Measurements from ENCODE around the gene AMER3.

Gene AMER3

DNA sequence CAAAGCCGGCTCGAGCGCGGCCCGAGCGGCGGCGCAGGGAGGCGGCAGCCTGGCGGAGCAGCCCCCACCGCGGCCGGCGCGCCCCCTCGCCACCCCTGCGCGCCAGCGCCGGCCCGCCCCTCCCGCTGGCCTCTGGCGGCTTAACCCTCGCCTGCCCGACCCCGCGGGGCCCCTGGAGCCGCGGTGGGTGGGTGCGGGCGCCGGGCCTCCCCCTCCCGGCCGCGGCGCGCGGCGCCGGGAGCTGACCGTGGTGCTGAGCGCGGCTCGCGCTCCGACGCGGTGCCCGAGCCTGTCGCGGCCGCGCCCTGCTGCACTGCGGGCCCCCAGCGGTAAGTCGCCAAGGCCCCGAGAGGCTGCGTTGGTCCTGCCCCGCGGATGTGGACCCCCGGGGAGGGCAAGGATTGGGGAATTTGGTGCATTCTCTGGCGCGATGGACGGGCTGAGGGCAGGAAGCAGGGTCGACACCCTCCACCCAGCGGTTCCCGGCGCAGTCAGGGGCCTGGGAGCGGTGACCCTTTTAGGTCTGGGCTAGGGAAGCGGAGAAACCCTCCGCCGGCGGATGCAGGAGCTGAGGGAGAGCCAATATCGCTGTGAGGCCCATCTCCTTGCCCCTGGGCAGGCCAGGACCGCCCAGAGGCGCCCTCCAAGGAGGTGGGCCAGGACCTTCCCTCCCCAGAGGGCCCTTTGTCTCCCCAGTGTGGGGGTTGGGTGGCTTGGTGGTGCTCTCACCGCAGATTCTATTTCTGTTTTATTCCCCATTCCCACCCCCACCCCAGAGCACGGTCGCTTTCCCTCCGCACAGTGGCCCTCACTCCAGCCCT is 923 bp downstream of the AMER3 start:
- no peak for DNase-seq (ENCODE audit: low spot score)

DNA sequence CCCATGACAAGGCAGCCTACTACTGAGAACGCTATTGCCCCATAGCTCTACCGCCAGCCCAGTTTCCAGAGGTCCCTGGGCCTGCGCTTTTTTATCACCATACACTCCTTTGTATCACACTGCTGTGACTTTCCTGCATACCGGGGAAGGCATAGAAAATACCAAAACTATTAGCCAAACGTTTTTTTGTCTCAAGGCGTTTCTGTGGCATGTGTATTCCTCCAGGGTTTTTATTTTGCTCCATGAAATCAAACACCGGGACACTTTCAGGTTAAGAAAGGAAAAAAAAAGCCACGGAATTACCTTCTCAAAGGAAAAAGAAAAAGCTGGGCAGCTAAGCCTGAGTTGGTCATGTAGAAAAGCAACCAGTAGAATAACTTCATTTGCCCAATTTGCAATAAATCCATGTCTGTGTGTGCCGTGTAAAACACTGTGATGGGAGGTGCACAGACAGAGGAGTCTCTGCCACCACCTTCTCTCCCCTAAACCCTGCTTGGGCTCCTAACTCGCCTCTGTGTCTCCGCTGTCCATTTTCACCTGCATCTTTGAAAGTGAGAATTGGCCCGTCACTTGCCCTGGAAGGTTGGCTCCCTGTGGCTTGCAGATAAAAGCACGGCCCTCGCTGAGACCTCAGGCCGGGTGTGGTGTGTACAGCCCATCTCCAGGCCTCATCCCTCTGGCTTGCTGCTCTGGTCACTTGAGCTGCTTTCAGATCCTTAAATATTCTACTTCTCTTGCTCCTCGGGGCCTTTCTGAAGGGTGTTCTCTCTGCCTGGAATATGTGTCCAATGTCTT is 1.7 kb downstream of the AMER3 start:
- no peak for DNase-seq (ENCODE audit: low spot score)

DNA sequence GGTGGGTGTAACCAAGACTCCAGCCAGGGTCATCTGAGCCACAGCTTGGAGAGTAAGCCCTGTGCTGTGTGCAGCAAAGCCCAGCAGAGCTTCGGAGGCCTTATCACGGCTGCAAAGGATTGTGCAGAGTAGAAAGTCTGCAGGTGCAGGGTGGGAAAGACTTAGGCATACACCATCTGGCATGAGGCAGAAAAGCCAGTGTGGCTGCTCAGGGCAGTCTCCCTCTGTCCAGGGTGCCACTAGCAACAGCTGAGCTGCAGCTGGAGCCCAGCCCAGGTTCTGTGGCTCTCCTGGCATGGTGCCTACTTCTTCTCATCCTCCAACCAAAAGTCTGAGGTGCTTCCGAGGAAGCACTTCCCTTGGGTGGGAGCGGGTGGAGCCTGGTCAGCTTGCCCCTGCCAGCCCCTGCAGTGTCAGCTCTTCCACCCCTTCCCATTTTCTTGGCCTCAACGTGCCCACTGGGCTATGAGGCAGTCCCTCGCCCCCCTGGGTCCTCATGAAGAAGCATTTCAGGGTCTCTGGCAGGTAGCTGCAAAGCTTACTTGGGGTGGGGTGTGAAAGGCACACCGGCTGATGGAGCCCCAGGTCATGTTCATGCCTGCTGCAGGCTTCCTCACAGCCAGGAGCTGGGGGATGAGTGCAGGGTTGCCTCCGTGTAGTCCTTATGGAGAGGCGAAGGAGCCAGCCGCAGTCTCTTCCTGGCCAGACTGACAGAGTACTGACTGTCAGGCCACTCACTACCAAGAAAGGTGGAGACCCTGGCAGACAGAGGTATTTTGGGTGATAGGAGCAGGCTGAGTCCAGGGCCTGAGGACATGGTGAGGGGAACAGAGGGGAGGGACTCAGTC is 4.8 kb downstream of the AMER3 start:
- DNase-seq (ENCODE audit: low spot score), result no peak

DNA sequence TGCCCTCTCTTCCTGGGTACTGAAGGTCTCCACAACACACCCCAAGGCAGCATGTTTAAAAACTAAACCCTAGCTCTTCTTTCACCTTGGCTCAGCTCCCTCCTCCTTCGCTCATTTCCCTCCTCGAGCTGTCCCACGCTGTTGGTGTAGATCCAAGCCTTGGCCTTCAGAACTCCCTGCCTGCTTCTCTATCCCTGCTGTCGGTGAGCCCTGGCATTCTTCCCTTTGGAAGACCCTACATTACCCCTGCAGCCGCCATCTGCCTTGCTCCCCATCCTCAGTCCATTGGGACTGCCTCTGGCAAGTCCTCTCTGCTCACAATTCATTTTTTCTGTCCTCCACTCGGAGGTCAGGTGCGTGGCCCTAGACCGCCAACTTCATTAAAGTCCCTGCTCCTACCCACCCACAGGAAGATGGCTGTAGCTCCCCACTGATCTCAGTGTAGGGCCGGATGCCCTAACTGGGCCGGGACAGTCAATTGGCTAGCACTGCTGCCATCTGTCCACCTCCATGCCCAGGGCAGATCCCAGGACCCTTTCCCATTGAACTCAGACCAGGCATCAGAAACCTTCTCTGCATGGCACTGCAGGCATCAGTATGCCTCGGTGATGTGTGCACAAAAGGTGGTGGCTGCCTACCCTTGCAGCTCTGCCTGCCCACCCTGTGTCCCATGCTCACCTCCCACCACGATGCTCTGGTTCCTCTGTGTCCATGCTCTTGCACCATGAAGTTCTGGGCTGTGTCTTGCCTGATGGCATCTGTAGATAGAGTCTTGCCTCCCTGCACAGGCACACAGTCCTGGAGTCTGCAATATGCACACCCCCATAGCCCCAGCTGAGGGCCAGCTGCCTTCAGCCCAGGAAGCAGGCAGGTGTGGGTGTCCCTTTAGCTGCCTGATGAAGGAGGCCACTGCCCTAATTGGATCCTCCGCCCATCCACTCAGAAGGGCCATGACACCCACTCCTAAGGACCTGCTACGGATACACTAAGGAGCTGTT is 5.7 kb downstream of the AMER3 start:
- no peak for DNase-seq (ENCODE audit: low spot score)

DNA sequence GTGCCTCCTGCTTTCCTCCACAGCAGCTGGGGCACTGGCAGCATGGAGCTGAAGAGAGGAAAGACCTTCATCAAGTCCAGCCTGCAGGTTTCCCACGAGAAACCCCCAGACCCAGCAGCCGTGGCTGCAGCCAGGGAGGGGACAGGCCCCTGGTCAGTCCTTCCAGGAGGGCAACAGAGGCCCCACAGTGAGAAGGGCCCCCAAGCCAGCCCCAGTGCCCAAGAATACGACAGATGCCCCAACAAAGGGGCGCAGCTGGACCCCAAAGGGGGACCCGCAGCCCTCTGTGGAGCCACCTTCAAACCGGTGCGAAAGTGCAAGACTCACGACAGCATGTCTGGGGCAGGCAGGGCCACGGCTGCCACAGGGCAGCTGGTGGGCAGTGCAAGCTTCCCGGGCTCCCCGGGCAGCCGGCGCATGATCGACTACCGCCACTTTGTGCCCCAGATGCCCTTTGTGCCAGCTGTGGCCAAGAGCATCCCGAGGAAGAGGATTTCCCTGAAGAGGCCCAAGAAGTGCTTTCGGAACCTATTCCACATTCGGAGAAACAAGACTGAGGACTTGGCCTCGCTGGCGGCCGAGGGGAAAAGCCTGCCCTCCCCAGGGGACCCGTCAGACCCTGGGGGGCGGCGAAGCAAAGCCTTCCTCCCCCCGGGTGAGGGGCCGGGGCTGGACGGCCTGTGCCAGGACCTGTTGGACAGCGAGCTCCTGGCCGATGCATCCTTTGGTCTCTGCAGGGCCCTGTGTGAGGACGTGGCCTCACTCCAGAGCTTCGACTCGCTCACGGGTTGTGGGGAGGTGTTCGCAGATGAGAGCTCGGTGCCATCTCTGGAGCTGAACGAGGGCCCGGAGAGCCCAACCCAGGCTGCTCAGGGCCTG is 6.9 kb downstream of the AMER3 start:
- DNase-seq (ENCODE audit: low spot score), result no peak

DNA sequence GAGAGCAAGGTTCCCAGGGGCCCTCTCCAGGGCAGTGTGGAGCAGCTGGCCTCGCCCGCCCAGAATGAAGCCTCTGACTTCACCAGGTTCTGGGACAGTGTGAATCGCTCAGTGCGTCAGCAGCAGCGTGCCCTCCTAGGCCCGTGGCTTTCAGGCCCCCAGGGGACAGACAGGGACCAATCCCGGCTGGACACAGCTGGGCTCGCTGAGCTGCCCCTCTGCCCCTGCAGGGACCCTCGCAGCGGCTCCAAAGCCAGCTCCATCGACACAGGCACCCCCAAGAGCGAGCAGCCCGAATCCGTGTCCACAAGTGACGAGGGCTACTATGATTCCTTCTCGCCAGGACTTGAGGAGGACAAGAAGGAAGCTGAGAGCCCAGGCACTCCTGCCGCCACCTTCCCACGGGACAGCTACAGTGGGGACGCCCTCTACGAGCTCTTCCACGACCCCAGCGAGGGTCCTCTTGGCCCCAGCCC is 7.6 kb downstream of the AMER3 start:
- no peak for DNase-seq (ENCODE audit: low spot score)

DNA sequence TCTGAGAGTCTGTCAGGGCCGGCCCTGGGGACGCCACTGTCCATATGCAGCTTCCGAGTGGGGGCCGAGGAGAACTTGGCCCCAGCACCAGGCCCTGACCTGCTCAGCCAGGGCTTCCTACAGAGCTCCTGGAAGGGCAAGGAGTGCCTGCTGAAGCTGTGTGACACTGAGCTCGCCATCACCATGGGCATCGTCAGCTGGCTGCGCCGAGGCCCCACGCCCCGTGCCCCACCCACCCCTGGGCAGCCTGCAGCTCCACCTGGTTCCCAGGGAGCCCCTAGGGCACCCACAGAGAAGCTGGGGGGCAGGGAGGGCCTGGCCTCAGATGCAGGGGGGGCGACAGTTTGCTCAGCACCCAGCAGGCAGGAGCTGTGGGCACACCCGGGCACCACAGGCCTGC is 8.1 kb downstream of the AMER3 start:
- no peak for DNase-seq (ENCODE audit: low spot score)

DNA sequence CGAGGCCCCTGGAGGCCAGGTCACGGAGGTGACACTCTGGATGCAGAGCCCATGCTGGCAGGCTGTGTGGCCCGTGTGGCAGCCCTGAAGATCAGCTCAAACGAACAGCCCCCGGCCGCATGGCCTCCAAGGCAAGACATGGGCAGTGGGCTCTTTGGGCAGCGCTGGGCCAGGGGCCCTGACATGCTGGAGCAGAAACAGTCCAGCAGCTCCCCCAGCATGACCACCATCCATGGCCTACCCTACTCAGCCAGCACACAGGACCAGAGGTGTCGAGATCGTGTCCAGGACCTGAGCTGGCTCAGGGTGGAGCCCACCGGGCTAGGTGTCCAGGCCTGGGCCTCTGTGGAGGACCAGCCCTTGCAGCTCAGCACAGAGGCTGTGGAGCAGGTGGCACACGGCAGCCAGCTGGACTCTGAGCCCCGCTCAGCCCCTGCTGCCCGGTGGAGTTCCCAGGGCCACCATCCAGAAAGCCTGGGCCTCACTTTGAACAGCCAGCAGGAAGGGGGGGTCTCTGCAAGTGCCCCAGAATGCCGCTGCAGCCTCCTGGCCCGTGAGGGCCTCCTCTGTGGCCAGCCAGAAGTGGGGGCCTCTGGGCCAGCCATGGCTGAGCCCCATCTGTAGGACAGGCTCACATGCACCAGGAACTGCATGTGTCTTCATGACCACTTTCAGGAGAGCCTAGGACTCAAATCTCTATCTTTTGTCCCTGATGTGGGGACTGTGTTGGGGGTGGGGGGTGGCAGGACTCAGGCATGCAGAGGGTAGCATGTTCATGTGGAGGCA is 8.9 kb downstream of the AMER3 start:
- DNase-seq (ENCODE audit: low spot score), result no peak

DNA sequence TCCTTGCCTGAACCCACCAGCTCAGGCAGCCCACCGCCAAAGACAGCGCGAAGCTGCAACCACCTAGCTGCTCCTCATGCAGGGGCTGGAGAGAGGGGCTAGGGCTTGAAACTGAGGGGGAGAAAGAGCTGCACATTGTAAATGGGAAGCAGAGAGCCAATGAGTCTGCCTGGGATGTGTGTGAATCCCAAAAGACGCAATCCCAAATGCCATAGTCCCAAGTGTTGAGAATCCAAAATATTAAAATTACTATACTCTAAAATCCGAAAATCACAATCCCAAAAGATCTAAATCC is 9.4 kb downstream of the AMER3 start:
- DNase-seq (ENCODE audit: low spot score), result no peak

DNA sequence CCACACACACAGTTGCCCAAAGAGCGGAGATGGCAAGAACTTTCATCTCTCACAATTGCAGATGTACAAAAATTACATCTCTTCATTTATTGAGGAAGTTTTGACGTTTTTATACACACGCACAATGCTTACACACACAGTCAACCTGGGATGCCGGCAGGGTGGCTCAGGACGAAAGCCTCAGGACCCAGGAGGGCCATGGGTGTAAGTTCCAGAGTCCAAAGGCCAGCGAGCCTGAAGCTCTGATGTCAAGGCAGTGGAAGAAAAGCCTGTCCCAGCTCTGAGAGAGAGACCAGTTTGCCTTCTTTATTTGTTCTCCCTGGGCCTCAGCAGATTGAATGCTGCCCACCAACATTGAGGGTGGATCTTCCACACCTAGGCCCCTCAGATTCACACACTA is 10.1 kb downstream of the AMER3 start:
- no peak for DNase-seq (ENCODE audit: low spot score)

DNA sequence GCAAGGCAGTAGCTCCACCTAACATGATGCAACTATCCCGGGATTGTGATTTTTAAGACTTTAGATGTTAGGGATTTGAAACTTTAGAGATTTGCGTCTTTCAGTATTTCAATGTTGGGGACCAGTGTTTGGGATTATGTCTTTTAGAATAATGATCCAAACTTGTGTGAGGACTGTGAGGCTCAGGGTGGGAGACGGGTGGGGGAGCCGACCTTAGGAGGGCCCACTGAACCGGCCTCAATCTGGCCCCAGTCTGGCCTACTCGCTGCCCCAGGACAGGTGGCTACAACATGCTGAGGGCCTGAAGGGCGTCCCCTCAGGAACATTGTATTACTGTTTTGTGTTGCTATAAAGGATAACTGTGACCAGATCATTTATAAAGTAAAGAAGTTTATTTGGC is 10.7 kb downstream of the AMER3 start:
- DNase-seq (ENCODE audit: low spot score), result no peak

DNA sequence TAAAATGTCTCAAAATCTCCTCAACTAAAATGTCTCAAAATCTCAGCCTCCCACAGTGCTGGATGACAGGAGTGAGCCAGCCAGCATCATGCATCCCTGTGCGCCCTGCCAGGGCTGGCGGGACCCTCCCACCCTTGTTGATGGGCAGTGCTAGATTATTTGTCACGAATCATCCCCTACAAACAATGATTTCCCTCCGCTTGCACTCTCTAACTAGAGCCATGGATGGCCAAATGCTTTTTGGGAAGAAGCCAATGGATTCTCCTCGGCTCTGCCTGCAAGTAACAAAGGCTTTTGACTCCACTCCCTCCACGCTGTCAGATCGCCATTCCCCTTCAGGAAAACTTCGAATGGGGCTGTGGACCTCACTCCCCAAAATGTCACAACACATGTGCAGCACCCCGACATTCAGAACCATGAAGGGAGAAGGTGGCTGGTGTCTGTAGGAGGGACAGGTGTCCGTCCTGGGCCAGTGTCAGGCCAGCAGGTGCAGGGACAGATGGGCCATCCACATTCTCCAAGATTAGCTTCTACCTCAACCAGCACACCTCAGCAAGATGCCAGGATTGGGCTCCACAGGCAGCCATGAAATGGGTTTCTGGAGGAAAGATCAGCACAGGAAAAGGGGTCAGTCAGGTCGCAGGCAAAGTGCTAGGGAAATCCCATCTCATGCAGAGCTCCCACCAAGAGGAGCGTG is 11.5 kb downstream of the AMER3 start:
- DNase-seq (ENCODE audit: low spot score), result no peak

DNA sequence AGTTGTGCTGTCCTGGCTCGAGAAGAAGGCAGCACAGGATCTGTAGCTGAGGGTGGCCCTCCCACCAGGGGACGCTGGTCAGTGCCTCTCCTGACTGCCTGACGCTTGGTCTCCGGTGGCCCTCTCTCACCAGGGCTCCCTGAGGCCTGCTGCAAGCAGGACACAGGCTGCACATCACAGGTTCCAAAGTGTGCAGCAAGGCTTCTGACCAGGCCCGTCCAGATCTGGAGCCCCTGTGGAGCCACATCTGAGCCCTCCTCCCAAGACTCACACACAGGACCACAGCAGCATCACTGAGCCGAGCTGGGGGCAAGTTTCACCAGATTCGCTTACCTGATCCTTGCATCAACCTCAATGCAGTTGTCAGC is 12.1 kb downstream of the AMER3 start:
- DNase-seq (ENCODE audit: low spot score), result no peak

DNA sequence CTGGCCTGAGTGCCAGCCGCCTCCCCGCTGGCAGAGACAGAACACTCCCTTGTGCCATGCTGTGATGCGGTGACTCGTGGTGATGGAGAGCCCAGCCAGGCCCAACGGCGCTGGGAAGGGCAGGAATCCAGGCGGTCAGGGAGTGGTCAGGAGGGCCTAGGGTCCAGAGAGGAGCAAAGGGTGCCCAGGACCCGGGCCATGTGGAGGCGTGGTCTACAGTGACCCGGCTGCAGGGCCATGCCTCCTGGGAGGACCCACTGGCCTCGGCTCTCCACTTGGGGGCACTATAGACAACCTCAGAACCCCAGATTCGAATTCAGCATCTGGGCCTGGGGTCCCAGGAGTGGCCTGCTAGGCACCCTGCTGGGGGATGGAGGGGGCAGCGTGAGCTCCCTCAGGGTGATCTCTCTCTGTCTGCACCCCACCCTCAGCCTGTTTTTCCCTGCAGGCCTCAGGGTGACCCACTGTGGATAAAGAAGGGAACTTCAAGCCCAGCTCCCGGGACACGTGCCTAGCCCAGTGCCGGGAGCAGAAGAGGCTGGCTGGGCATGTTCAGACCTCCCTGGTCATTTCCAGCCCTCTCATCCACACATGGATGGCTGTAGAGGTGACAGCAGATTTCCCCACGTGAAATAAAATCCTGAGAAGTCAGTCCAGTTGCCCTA is 13.0 kb downstream of the AMER3 start:
- no peak for DNase-seq (ENCODE audit: low spot score)

DNA sequence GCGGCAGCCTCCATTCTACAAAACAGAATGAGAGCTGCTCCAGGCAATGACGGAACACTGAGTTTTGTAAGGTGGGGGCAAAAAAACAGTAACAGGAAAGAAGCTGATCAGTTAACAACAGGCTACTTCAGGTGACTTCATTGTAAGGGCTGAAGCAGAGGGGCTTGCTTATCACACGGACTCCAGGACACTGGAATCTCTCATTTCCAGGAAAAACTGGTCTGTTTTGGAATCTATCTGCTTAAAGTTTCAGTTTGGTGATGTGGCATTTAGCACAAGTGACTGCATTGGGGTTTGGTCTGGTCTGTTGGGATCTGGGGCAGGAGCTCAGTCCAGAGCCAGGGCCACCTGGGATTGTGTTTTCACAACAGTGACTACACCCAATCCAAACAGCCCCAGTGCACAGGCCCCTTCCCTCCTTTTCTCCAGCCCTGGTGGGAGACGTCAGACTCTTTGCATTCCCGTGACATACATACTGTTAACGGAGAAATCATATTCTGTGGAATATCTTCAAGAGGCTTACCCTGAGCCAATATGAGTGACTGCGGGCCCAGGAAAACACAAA is 14.1 kb downstream of the AMER3 start:
- no peak for DNase-seq (ENCODE audit: low spot score)

DNA sequence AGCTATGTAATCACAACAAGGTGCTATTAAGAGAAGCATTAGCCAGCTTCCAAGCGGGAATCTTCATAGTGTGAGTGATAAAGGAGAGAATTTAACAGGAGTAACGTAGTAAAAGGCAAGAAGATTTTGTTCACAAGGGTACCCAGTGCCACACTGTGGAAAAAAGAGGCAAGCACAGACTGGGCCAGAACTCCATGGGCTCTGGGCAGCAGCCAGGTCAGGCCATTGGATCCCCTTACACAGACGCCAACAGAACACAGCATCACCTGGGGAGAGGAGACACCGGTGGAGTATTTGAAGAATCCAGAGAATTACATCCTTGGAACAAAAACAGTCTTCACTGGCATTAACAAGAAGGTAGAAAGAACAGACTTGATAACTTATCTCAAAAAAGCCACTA is 21.2 kb downstream of the AMER3 start:
- DNase-seq (ENCODE audit: low spot score), result no peak

DNA sequence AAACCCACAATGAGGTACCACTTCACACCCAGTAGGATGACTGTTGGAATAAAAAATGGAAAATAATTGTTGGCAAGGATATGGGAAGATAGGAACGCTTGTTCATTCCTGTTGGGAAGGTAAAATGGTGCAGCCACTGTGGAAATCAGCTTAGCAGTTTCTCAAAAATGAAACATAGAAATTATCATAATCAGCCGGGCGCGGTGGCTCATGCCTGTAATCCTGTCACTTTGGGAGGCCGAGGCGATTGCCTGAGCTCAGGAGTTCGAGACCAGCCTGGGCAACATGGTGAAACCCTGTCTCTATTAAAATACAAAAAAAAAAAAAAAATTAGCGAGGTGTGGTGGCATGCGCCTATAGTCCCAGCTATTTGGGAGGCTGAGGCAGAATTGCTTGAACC is 23.4 kb downstream of the AMER3 start:
- DNase-seq (ENCODE audit: low spot score), result no peak

DNA sequence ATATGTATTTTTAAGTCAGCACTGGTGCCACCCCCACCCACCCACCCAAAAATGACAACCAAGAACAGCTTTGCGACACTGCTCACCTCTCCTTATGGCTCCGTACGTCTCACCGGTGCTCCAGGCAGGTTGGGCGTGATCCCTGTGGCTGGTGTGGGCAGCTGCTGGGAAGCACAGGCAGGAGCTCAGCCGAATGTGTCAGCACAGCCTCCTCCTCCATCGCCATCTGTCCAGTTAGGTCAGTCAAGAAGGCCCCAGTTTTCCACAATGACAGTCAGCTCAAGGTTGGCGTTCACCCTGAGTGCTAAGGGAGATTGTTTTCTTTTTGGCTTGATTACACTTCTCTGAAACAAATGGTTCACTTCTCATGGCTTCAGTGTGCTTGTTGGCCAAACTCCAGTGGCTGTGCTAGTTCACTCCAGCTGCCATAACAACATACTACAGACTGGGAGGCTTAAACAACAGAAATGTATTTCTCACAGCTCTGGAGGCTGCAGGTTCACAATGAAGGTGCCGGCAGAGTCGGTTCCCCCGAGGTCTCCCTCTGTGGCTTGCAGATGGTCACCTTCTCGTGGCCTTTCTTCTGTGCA is 30.2 kb downstream of the AMER3 start:
- DNase-seq (ENCODE audit: low spot score), result no peak
